T-cell (primary cell): ENCODE data around the gene VMP1. TPM values are rescaled to one million over a fixed set of nuclear protein-coding genes. Genes with fewer than 3 reads are reported as not detected.
"Not testable (repeated sequence)": the region's sequence is repeated elsewhere in the genome, so short reads cannot be mapped to it uniquely, and the experiment has no call there.

Experiments used
- ATAC-seq, 4 experiments: fragments of 200-7000 bp in 3 of 4; fragments of 150-1000 bp in 1 of 4; cut with Tn5 transposase; replicated peaks in 1 of 4; 1 replicate in 3 of 4; 2 replicates in 1 of 4; pipeline ENCODE4 v1.10.0; 2021; ENCODE audit warnings: moderate library complexity in 3 of 4, mild to moderate bottlenecking in 2 of 4, moderate number of reproducible peaks in 1 of 4
- CTCF ChIA-PET, 2 donors: fragments of 300-600 bp; sonication (Branson Sonifier 250); formaldehyde crosslinking; loops; one replicate each; lab custom pipeline; 2022; ENCODE audit warnings: antibody characterized with exemption in 2 of 2; lab: Charles Lee
- POLR2A ChIA-PET, 2 donors: fragments of 300-600 bp; sonication (Branson Sonifier 250); formaldehyde crosslinking; loops; one replicate each; lab custom pipeline; 2022; ENCODE audit warnings: antibody characterized with exemption in 2 of 2; lab: Charles Lee
- DNase-seq, 35 experiments: peaks; one replicate each; pipeline versions ENCODE4 v3.0.0 to v3.0.0-alpha.2; 2013 to 2023
- H3K27ac ChIP-seq: one replicate; pipeline ENCODE4 v1.5.1; 2013; ENCODE audit warnings: low read length
- H3K27me3 ChIP-seq, 2 experiments: replicated peaks in 1 of 2; 1 replicate in 1 of 2; 2 replicates in 1 of 2; pipeline versions ENCODE4 v1.6.1 to v1.7.0; 2013; ENCODE audit warnings: low read length in 1 of 2, mixed read lengths in 1 of 2; ENCODE audit not compliant: control insufficient read depth in 2 of 2, insufficient read depth in 2 of 2; ENCODE audit errors: extremely low read depth in 1 of 2
- H3K36me3 ChIP-seq, 2 donors: 1 replicate in 1 of 2; 2 replicates in 1 of 2; pipeline versions ENCODE4 v1.6.1 to v1.7.0; 2013; ENCODE audit warnings: low read length in 1 of 2; ENCODE audit not compliant: control insufficient read depth in 2 of 2, insufficient read depth in 1 of 2; ENCODE audit errors: extremely low read depth in 1 of 2
- H3K4me1 ChIP-seq, 2 experiments: 1 replicate in 1 of 2; 2 replicates in 1 of 2; pipeline versions ENCODE4 v1.6.1 to v1.7.0; 2013; ENCODE audit warnings: low read length in 2 of 2, mixed read lengths in 1 of 2; ENCODE audit not compliant: insufficient read depth in 2 of 2, control insufficient read depth in 1 of 2; ENCODE audit errors: extremely low read depth in 1 of 2
- H3K4me3 ChIP-seq, 2 donors: 1 replicate in 1 of 2; 2 replicates in 1 of 2; pipeline versions ENCODE4 v1.5.1 to v1.7.0; 2013; ENCODE audit warnings: mild to moderate bottlenecking in 2 of 2, low read length in 1 of 2, moderate library complexity in 1 of 2; ENCODE audit not compliant: control insufficient read depth in 1 of 2; ENCODE audit errors: extremely low read depth in 1 of 2
- H3K9me3 ChIP-seq: 2 replicates; pipeline ENCODE4 v1.7.0; 2013
- H3K27ac Mint-ChIP-seq, 2 donors: one replicate each; pipeline ENCODE4 v1.8.0; 2020 to 2021; ENCODE audit warnings: mild to moderate bottlenecking in 2 of 2, mixed read lengths in 2 of 2
- H3K27me3 Mint-ChIP-seq, 2 donors: one replicate each; pipeline ENCODE4 v1.8.0; 2021 to 2022; ENCODE audit warnings: mixed read lengths in 2 of 2
- H3K36me3 Mint-ChIP-seq: one replicate; pipeline ENCODE4 v1.8.0; 2021; ENCODE audit warnings: mixed read lengths
- H3K4me1 Mint-ChIP-seq, 3 donors: one replicate each; pipeline ENCODE4 v1.8.0; 2020 to 2022; ENCODE audit warnings: mixed read lengths in 3 of 3, mild to moderate bottlenecking in 1 of 3
- H3K4me3 Mint-ChIP-seq, 3 donors: one replicate each; pipeline ENCODE4 v1.8.0; 2020 to 2022; ENCODE audit warnings: mild to moderate bottlenecking in 3 of 3, mixed read lengths in 3 of 3, moderate library complexity in 3 of 3
- H3K9me3 Mint-ChIP-seq, 3 donors: one replicate each; pipeline ENCODE4 v1.8.0; 2020 to 2022; ENCODE audit warnings: mixed read lengths in 3 of 3
- WGBS: methylation state at CpG from one replicate; pipeline ENCODE4 v1.1.5; 2013; ENCODE audit warnings: missing lambda C conversion rate; ENCODE audit not compliant: insufficient coverage; 5-methylcytosine and 5-hydroxymethylcytosine counted together
- total RNA-seq, 35 experiments: library from RNA in 6 of 35; stranded (reverse) in 6 of 35; fragments of 120-200 nt in 1 of 35; gene quantifications; one replicate each; pipeline versions ENCODE4 v1.2.1 to v1.2.4 and lab custom pipeline; 2013 to 2026

VMP1 gene
- total RNA-seq, 5 donors from 2014 or later (not counting 1 experiment from before 2014, with no cell fraction given) = 93.7 to 104 (median 97.6) TPM

- H3K27me3 Mint-ChIP-seq = no peaks in the 10 kb centered on the region
- ChIA-PET CTCF (interaction anchor here in 1 of 2 donors (1.1 kb wide), 1 partner anchor 110 kb away, joined by 9 read pairs; no protein-coding TSS in a partner anchor), POLR2A (interaction anchor here in 1 of 2 donors (0.7 kb wide), 1 partner anchor 189 kb away, joined by 3 read pairs; no protein-coding TSS in a partner anchor)
- H3K27ac Mint-ChIP-seq = no peak overlapping the region
- DNase-seq (no peak), ATAC-seq (no peak)
- Histone ChIP-seq H3K27ac (no peak overlapping the region), H3K4me1 (no peaks in the 10 kb centered on the region), H3K36me3 (peaks cover 7 to 51% of the 10 kb centered on the region in 2 donors), H3K4me3 (no peak overlapping the region), H3K9me3 (no peaks in the 10 kb centered on the region), H3K27me3 (no peaks in the 10 kb centered on the region)
- peaks cover 0 to 9% (median 4%) of the 10 kb centered on the region in 3 donors for H3K4me1 Mint-ChIP-seq
- no peak overlapping the region for H3K4me3 Mint-ChIP-seq
- H3K9me3 Mint-ChIP-seq = no peaks in the 10 kb centered on the region
- H3K36me3 Mint-ChIP-seq = peaks cover 18% of the 10 kb centered on the region
- WGBS = no CpG with 5 or more reads among the region's 3 CpGs
These were observed 156.2 kb downstream of the VMP1 start for GRCh38 chr17:59863616-59864015.

- H3K36me3 ChIP-seq = peaks cover 3 to 35% of the 10 kb centered on the region in 2 donors
These were observed 162.4 kb downstream of the VMP1 start for GRCh38 chr17:59869941-59870218.

GRCh38 chr17:59870482-59870881, 163.0 kb downstream of the VMP1 start:
- no peaks in the 10 kb centered on the region for H3K27me3 ChIP-seq
- peaks cover 14% of the 10 kb centered on the region for H3K36me3 Mint-ChIP-seq
- no peak overlapping the region for H3K4me3 ChIP-seq
- H3K27ac Mint-ChIP-seq = no peak overlapping the region
- H3K4me1 ChIP-seq = no peaks in the 10 kb centered on the region
- CTCF ChIA-PET = no interaction called here
- DNase-seq (no peak), ATAC-seq (no peak)
- H3K36me3 ChIP-seq = peaks cover 3 to 39% of the 10 kb centered on the region in 2 donors
- 100% methylated on average over 6 of the region's 8 CpGs for WGBS
- H3K4me3 Mint-ChIP-seq = no peak overlapping the region
- H3K9me3 Mint-ChIP-seq = no peaks in the 10 kb centered on the region
- no peak overlapping the region for H3K27ac ChIP-seq
- POLR2A ChIA-PET = no interaction called here
- no peaks in the 10 kb centered on the region for H3K4me1 Mint-ChIP-seq
- H3K27me3 Mint-ChIP-seq = no peaks in the 10 kb centered on the region
- no peaks in the 10 kb centered on the region for H3K9me3 ChIP-seq

More at GRCh38 chr17:59869941-59870218, 162.4 kb downstream of the VMP1 start:
- Histone ChIP-seq H3K4me3 (no peak overlapping the region), H3K27ac (no peak overlapping the region), H3K4me1 (no peaks in the 10 kb centered on the region), H3K27me3 (no peaks in the 10 kb centered on the region), H3K9me3 (no peaks in the 10 kb centered on the region)
- H3K4me1 Mint-ChIP-seq = no peaks in the 10 kb centered on the region
- H3K27me3 Mint-ChIP-seq = no peaks in the 10 kb centered on the region
- WGBS = no CpG with 5 or more reads among the region's 1 CpG
- H3K27ac Mint-ChIP-seq = peak overlapping the region in 1 of 2 donors; percentile 50
- DNase-seq = no peak
- ChIA-PET POLR2A (interaction anchor here in 1 of 2 donors (0.6 kb wide), 1 partner anchor 96 kb away, joined by 4 read pairs; no protein-coding TSS in a partner anchor), CTCF (interaction anchor here in 1 of 2 donors (0.6 to 0.7 kb wide), 3 partner anchors 19 to 199 kb away, joined by 3 to 4 read pairs (median 4); no protein-coding TSS in a partner anchor)
- no peak for ATAC-seq
- no peaks in the 10 kb centered on the region for H3K9me3 Mint-ChIP-seq
- peaks cover 16% of the 10 kb centered on the region for H3K36me3 Mint-ChIP-seq
- no peak overlapping the region for H3K4me3 Mint-ChIP-seq

- Histone ChIP-seq H3K27me3 (no peaks in the 10 kb centered on the region), H3K4me3 (no peak overlapping the region), H3K4me1 (no peaks in the 10 kb centered on the region), H3K27ac (no peak overlapping the region), H3K9me3 (no peaks in the 10 kb centered on the region), H3K36me3 (peaks cover 9 to 46% of the 10 kb centered on the region in 2 donors)
- DNase-seq = no peak
- H3K27ac Mint-ChIP-seq = no peak overlapping the region
- ChIA-PET CTCF (interaction anchor here in 1 of 2 donors (0.6 to 0.7 kb wide), 2 partner anchors 62 to 164 kb away, joined by 3 to 4 read pairs; no protein-coding TSS in a partner anchor), POLR2A (no interaction called here)
- no peaks in the 10 kb centered on the region for H3K9me3 Mint-ChIP-seq
- no peaks in the 10 kb centered on the region for H3K27me3 Mint-ChIP-seq
- H3K36me3 Mint-ChIP-seq = peaks cover 16% of the 10 kb centered on the region
- ATAC-seq = no peak
- H3K4me3 Mint-ChIP-seq = no peak overlapping the region
- H3K4me1 Mint-ChIP-seq = no peaks in the 10 kb centered on the region
These were observed 164.9 kb downstream of the VMP1 start for GRCh38 chr17:59872351-59872750.

- not testable (repeated sequence) for H3K9me3 ChIP-seq, ATAC-seq, DNase-seq, H3K4me3 Mint-ChIP-seq, H3K4me3 ChIP-seq, H3K27me3 ChIP-seq, H3K4me1 ChIP-seq, H3K27me3 Mint-ChIP-seq, H3K27ac ChIP-seq, H3K4me1 Mint-ChIP-seq, H3K9me3 Mint-ChIP-seq, H3K27ac Mint-ChIP-seq
- H3K36me3 ChIP-seq = peaks cover 9 to 56% of the 10 kb centered on the region in 2 donors
- WGBS = 92% methylated on average over 2 of the region's 8 CpGs
- ChIA-PET POLR2A (interaction anchor here in 1 of 2 donors (0.6 kb wide), 1 partner anchor 124 kb away, joined by 9 read pairs; no protein-coding TSS in a partner anchor), CTCF (interaction anchor here in 1 of 2 donors (0.7 to 0.8 kb wide), 3 partner anchors 18 to 1970 kb away, joined by 3 to 4 read pairs (median 4); no protein-coding TSS in a partner anchor)
- H3K36me3 Mint-ChIP-seq = peaks cover 24% of the 10 kb centered on the region
These were observed 166.0 kb downstream of the VMP1 start for GRCh38 chr17:59873414-59873813.

- WGBS = no CpG with 5 or more reads among the region's 2 CpGs
- no peaks in the 10 kb centered on the region for H3K9me3 ChIP-seq
- no peaks in the 10 kb centered on the region for H3K9me3 Mint-ChIP-seq
- DNase-seq = no peak
- H3K27ac Mint-ChIP-seq = no peak overlapping the region
- no peaks in the 10 kb centered on the region for H3K27me3 ChIP-seq
- no peak overlapping the region for H3K4me3 ChIP-seq
- H3K4me1 ChIP-seq = no peaks in the 10 kb centered on the region
- H3K36me3 ChIP-seq = peaks cover 12 to 64% of the 10 kb centered on the region in 2 donors
- H3K36me3 Mint-ChIP-seq = peaks cover 24% of the 10 kb centered on the region
- ATAC-seq = no peak
- H3K27me3 Mint-ChIP-seq = no peaks in the 10 kb centered on the region
- H3K4me1 Mint-ChIP-seq = no peaks in the 10 kb centered on the region
- POLR2A ChIA-PET = interaction anchor here in 1 of 2 donors (0.8 kb wide), 1 partner anchor 36 kb away, joined by 3 read pairs; no protein-coding TSS in a partner anchor
- H3K27ac ChIP-seq = no peak overlapping the region
- H3K4me3 Mint-ChIP-seq = no peak overlapping the region
- CTCF ChIA-PET = interaction anchor here in 1 of 2 donors (0.7 kb wide), 1 partner anchor 187 kb away, joined by 3 read pairs; no protein-coding TSS in a partner anchor
These were observed 166.9 kb downstream of the VMP1 start for GRCh38 chr17:59874376-59874775.
